Measurements from ENCODE around the gene PABPC1L.

DNA sequence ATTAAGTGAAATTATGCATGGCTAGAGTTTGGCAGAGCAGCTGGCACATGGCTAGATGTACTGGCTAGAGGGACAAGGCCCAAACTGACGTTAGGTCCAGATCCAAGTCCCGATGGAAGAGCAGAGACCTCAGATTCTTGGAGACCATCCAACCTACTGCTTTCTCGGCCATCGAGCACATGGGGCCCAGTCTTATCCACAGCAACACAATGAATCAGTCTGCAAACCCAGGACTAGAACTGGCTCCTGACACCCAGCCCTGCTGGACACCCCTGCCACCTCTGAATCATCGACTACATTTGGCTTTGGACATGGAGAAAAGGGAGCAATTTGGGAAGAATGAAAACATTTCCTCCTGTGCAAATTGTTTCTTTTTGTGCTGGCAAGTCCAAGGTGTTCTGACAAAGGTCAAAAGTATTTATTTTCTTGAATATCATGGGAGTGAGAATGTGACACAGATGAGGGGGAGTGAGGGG, 48.3 kb upstream of the PABPC1L start:
- TF ChIP-seq, protein P1, sequence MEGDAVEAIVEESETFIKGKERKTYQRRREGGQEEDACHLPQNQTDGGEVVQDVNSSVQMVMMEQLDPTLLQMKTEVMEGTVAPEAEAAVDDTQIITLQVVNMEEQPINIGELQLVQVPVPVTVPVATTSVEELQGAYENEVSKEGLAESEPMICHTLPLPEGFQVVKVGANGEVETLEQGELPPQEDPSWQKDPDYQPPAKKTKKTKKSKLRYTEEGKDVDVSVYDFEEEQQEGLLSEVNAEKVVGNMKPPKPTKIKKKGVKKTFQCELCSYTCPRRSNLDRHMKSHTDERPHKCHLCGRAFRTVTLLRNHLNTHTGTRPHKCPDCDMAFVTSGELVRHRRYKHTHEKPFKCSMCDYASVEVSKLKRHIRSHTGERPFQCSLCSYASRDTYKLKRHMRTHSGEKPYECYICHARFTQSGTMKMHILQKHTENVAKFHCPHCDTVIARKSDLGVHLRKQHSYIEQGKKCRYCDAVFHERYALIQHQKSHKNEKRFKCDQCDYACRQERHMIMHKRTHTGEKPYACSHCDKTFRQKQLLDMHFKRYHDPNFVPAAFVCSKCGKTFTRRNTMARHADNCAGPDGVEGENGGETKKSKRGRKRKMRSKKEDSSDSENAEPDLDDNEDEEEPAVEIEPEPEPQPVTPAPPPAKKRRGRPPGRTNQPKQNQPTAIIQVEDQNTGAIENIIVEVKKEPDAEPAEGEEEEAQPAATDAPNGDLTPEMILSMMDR (IDR thresholded peaks at IDR 0.05) = no peak
- no peak for TF ChIP-seq POLR2A (IDR thresholded peaks at IDR 0.05; ENCODE audit: low read depth)
